Muscle layer of colon (tissue), 2 donors: Measurements from ENCODE around the gene TSPAN18.
A peak's percentile ranks its signal among the peaks of the same experiment; 100 is the strongest.

Source experiments
- H3K27ac ChIP-seq: one replicate; pipeline ENCODE4 v1.7.0; 2013; ENCODE audit warnings: low read depth, mild to moderate bottlenecking, low read length, moderate library complexity
- H3K27me3 ChIP-seq, 2 donors: one replicate each; pipeline ENCODE4 v1.7.0; 2013; ENCODE audit warnings: low read length in 2 of 2, mild to moderate bottlenecking in 2 of 2; ENCODE audit not compliant: insufficient read depth in 2 of 2, control insufficient read depth in 1 of 2
- H3K36me3 ChIP-seq: one replicate; pipeline ENCODE4 v1.7.0; 2013; ENCODE audit warnings: mild to moderate bottlenecking, low read length; ENCODE audit not compliant: insufficient read depth
- H3K4me1 ChIP-seq: one replicate; pipeline ENCODE4 v1.7.0; 2013; ENCODE audit warnings: mild to moderate bottlenecking, low read length; ENCODE audit not compliant: insufficient read depth
- H3K4me3 ChIP-seq, 2 donors: one replicate each; pipeline ENCODE4 v1.7.0; 2013; ENCODE audit warnings: low read length in 2 of 2, low read depth in 1 of 2, mild to moderate bottlenecking in 1 of 2, moderate library complexity in 1 of 2
- H3K9ac ChIP-seq: one replicate; pipeline ENCODE4 v1.7.0; 2013; ENCODE audit warnings: low read length
- H3K9me3 ChIP-seq: one replicate; pipeline ENCODE4 v1.7.0; 2013; ENCODE audit warnings: mild to moderate bottlenecking, low read length
- donor health status: abdominal sarcoma.
- donor health status: Adenocarcinoma of cecum.

TSPAN18 gene, protein sequence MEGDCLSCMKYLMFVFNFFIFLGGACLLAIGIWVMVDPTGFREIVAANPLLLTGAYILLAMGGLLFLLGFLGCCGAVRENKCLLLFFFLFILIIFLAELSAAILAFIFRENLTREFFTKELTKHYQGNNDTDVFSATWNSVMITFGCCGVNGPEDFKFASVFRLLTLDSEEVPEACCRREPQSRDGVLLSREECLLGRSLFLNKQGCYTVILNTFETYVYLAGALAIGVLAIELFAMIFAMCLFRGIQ

GRCh38 chr11:44726283-44727113 lies at the start of gene TSPAN18:
Gene TSPAN18, plus strand, starts transcription at chr11:44726962. Its CDS starts 179,455 bp downstream, at chr11:44906417.
- Histone ChIP-seq H3K9ac (peak within 1 kb of the TSS; percentile 72), H3K27me3 (no peaks in the 10 kb centered on the region), H3K9me3 (no peaks in the 10 kb centered on the region), H3K36me3 (no peaks in the 10 kb centered on the region), H3K4me3 (peak within 1 kb of the TSS; percentile 69 to 86), H3K4me1 (peaks cover 43% of the 10 kb centered on the region), H3K27ac (peak within 1 kb of the TSS; percentile 89)

GRCh38 chr11:44680982-44681597 lies 45.7 kb upstream of the TSPAN18 start:
- Histone ChIP-seq H3K9ac (no peak overlapping the region), H3K27ac (no peak overlapping the region), H3K27me3 (no peaks in the 10 kb centered on the region), H3K9me3 (no peaks in the 10 kb centered on the region), H3K4me3 (no peak overlapping the region), H3K4me1 (no peaks in the 10 kb centered on the region), H3K36me3 (no peaks in the 10 kb centered on the region)

- no peak overlapping the region for H3K27ac ChIP-seq
- no peaks in the 10 kb centered on the region for H3K9me3 ChIP-seq
- H3K9ac ChIP-seq = no peak overlapping the region
- H3K36me3 ChIP-seq = no peaks in the 10 kb centered on the region
- no peaks in the 10 kb centered on the region for H3K4me1 ChIP-seq
- no peak overlapping the region for H3K4me3 ChIP-seq
- no peaks in the 10 kb centered on the region for H3K27me3 ChIP-seq
Observed at GRCh38 chr11:44681698-44682097, 45.1 kb upstream of the TSPAN18 start.

GRCh38 chr11:44684859-44685281 lies 41.9 kb upstream of the TSPAN18 start:
- no peak overlapping the region for H3K9ac ChIP-seq
- no peaks in the 10 kb centered on the region for H3K36me3 ChIP-seq
- H3K4me1 ChIP-seq = no peaks in the 10 kb centered on the region
- H3K4me3 ChIP-seq = no peak overlapping the region
- no peaks in the 10 kb centered on the region for H3K27me3 ChIP-seq
- H3K27ac ChIP-seq = no peak overlapping the region
- H3K9me3 ChIP-seq = no peaks in the 10 kb centered on the region

GRCh38 chr11:44687388-44687787 lies 39.4 kb upstream of the TSPAN18 start:
- no peak overlapping the region for H3K9ac ChIP-seq
- no peaks in the 10 kb centered on the region for H3K9me3 ChIP-seq
- no peaks in the 10 kb centered on the region for H3K36me3 ChIP-seq
- no peak overlapping the region for H3K27ac ChIP-seq
- H3K27me3 ChIP-seq = no peaks in the 10 kb centered on the region
- no peaks in the 10 kb centered on the region for H3K4me1 ChIP-seq
- H3K4me3 ChIP-seq = no peak overlapping the region

GRCh38 chr11:44689265-44689664 lies 37.5 kb upstream of the TSPAN18 start:
- Histone ChIP-seq H3K27ac (no peak overlapping the region), H3K4me3 (no peak overlapping the region)

GRCh38 chr11:44690651-44691050 lies 36.1 kb upstream of the TSPAN18 start:
- no peaks in the 10 kb centered on the region for H3K36me3 ChIP-seq
- H3K4me1 ChIP-seq = no peaks in the 10 kb centered on the region
- no peak overlapping the region for H3K9ac ChIP-seq
- H3K4me3 ChIP-seq = no peak overlapping the region
- H3K27me3 ChIP-seq = no peaks in the 10 kb centered on the region
- H3K9me3 ChIP-seq = no peaks in the 10 kb centered on the region
- no peak overlapping the region for H3K27ac ChIP-seq

More at GRCh38 chr11:44689265-44689664, 37.5 kb upstream of the TSPAN18 start:
- no peaks in the 10 kb centered on the region for H3K36me3 ChIP-seq
- H3K4me1 ChIP-seq = no peaks in the 10 kb centered on the region
- H3K9ac ChIP-seq = no peak overlapping the region
- no peaks in the 10 kb centered on the region for H3K27me3 ChIP-seq
- H3K9me3 ChIP-seq = no peaks in the 10 kb centered on the region

DNA sequence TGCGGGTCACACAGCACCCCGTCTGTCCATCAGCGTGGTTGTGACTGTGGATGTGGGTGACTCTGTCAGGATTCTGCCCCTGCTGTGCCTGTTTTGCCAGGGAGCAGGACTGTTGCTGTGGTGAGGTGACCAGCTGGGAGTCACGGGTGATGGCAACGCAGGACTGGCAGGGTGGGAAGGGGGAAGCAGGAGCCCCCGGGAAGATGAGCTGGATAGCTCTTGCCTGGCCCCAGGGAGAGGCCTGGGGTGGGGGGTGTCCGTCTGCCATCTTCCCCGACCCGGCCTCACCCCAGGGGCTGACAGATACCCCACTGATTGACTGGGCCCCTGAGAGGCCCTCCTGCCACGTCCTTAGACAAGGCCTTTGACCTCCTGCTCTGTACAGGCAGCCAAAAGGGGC lies 34.3 kb upstream of the TSPAN18 start:
- no peaks in the 10 kb centered on the region for H3K9me3 ChIP-seq

GRCh38 chr11:44693654-44694119 lies 33.1 kb upstream of the TSPAN18 start:
- Histone ChIP-seq H3K9ac (no peak overlapping the region), H3K9me3 (no peaks in the 10 kb centered on the region), H3K4me1 (no peaks in the 10 kb centered on the region), H3K36me3 (no peaks in the 10 kb centered on the region), H3K4me3 (no peak overlapping the region), H3K27ac (no peak overlapping the region), H3K27me3 (no peaks in the 10 kb centered on the region)

More for the DNA sequence above, 34.3 kb upstream of the TSPAN18 start:
- H3K4me3 ChIP-seq = no peak overlapping the region
- H3K36me3 ChIP-seq = no peaks in the 10 kb centered on the region
- H3K27ac ChIP-seq = no peak overlapping the region
- no peak overlapping the region for H3K9ac ChIP-seq
- H3K4me1 ChIP-seq = no peaks in the 10 kb centered on the region
- H3K27me3 ChIP-seq = no peaks in the 10 kb centered on the region

GRCh38 chr11:44694443-44694842 lies 32.3 kb upstream of the TSPAN18 start:
- Histone ChIP-seq H3K9ac (no peak overlapping the region), H3K27me3 (no peaks in the 10 kb centered on the region), H3K4me1 (no peaks in the 10 kb centered on the region), H3K4me3 (no peak overlapping the region), H3K36me3 (no peaks in the 10 kb centered on the region), H3K9me3 (no peaks in the 10 kb centered on the region), H3K27ac (no peak overlapping the region)

GRCh38 chr11:44695169-44695833 lies 31.5 kb upstream of the TSPAN18 start:
- no peaks in the 10 kb centered on the region for H3K9me3 ChIP-seq
- no peak overlapping the region for H3K27ac ChIP-seq
- H3K27me3 ChIP-seq = no peaks in the 10 kb centered on the region

More at GRCh38 chr11:44695169-44695833, 31.5 kb upstream of the TSPAN18 start:
- H3K36me3 ChIP-seq = no peaks in the 10 kb centered on the region
- no peak overlapping the region for H3K4me3 ChIP-seq
- H3K9ac ChIP-seq = no peak overlapping the region
- peaks cover 3% of the 10 kb centered on the region for H3K4me1 ChIP-seq
